Tibial nerve (tissue), 4 donors: ENCODE data around the gene KLK7. TPM values are rescaled to one million over a fixed set of nuclear protein-coding genes. Genes with fewer than 3 reads are reported as not detected.

Experiments used
- DNase-seq, 2 donors: peaks; one replicate each; pipeline ENCODE4 v3.0.0-alpha.2; 2019; ENCODE audit warnings: low spot score in 2 of 2
- H3K27ac ChIP-seq, 4 donors: fragments of 200-600 bp; sonication (generic) in 3 of 4; one replicate each; pipeline ENCODE4 v1.5.1; 2017 to 2019; ENCODE audit warnings: mild to moderate bottlenecking in 1 of 4
- H3K27me3 ChIP-seq, 2 donors: fragments of 200-600 bp; sonication (generic) in 1 of 2; one replicate each; pipeline versions ENCODE4 v1.5.1 to v1.6.0; 2017 to 2019
- H3K36me3 ChIP-seq, 3 donors: fragments of 200-600 bp; sonication (generic); one replicate each; pipeline ENCODE4 v1.5.1; 2018 to 2019
- H3K4me1 ChIP-seq, 4 donors: fragments of 200-600 bp; sonication (generic) in 3 of 4; one replicate each; pipeline ENCODE4 v1.5.1; 2017 to 2019
- H3K4me3 ChIP-seq, 4 donors: fragments of 200-600 bp; sonication (generic) in 3 of 4; one replicate each; pipeline ENCODE4 v1.5.1; 2017 to 2019; ENCODE audit warnings: mild to moderate bottlenecking in 1 of 4, moderate library complexity in 1 of 4
- H3K9me3 ChIP-seq, 4 donors: fragments of 200-600 bp; sonication (generic) in 3 of 4; one replicate each; pipeline ENCODE4 v1.5.1; 2017 to 2019
- EP300 ChIP-seq, 2 donors: sonication (generic); formaldehyde crosslinking; IDR thresholded peaks; one replicate each; pipeline ENCODE4 v1.6.1; 2017; ENCODE audit warnings: antibody characterized with exemption in 2 of 2, mild to moderate bottlenecking in 1 of 2
- POLR2A ChIP-seq, 2 donors: fragments of 450-650 bp; IDR thresholded peaks; one replicate each; pipeline ENCODE4 v1.6.1; 2017; ENCODE audit warnings: antibody characterized with exemption in 2 of 2, mild to moderate bottlenecking in 2 of 2, moderate library complexity in 2 of 2
- WGBS, 2 donors: methylation state at CpG; one replicate each; pipeline ENCODE4 v1.1.5; 2018; 5-methylcytosine and 5-hydroxymethylcytosine counted together
- total RNA-seq, 4 donors: library from RNA; depleted of rRNA; stranded (reverse); fragments of >200 nt; gene quantifications; one replicate each; pipeline ENCODE4 v1.1.0, GENCODE V29; 2016
- TF ChIP-seq, protein P1 (sequence below), 5 experiments: fragments of 200-600 bp in 3 of 5; fragments of 450-650 bp in 2 of 5; sonication (generic) in 3 of 5; IDR thresholded peaks; one replicate each; pipeline ENCODE4 v1.5.1; 2016 to 2019; ENCODE audit warnings: antibody characterized with exemption in 5 of 5, mild to moderate bottlenecking in 3 of 5, moderate library complexity in 2 of 5

The KLK7 gene
- total RNA-seq, 4 donors from 2014 or later: 0.90 to 7.6 (median 4.6) TPM

DNA sequence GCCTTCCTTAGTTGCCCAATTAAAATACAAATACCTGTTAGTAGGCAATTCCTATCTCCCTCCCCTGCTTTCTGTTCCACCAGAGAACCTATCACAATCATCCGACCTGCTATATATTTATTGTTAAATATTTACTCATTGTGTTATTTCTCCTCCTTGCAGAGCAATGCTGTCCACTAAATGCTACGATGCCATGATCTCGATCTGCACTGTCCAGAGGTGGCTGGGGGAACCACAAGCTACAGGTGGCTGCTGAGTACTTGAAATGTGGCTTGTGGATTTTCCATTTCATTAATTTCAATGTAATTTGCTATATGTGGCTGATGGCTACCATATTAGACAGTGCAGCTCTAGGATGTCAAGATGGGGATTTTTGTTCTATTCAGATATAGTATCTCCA is 19.5 kb downstream of the KLK7 start:
- Histone ChIP-seq H3K27me3 (peaks cover 0 to under 1% of the 10 kb centered on the region in 2 donors), H3K9me3 (peaks cover 0 to 9% (median 0%) of the 10 kb centered on the region in 4 donors), H3K4me3 (no peak overlapping the region), H3K27ac (no peak overlapping the region), H3K4me1 (peaks cover 0 to 7% (median 0%) of the 10 kb centered on the region in 4 donors), H3K36me3 (no peaks in the 10 kb centered on the region)
- TF ChIP-seq, protein P1, sequence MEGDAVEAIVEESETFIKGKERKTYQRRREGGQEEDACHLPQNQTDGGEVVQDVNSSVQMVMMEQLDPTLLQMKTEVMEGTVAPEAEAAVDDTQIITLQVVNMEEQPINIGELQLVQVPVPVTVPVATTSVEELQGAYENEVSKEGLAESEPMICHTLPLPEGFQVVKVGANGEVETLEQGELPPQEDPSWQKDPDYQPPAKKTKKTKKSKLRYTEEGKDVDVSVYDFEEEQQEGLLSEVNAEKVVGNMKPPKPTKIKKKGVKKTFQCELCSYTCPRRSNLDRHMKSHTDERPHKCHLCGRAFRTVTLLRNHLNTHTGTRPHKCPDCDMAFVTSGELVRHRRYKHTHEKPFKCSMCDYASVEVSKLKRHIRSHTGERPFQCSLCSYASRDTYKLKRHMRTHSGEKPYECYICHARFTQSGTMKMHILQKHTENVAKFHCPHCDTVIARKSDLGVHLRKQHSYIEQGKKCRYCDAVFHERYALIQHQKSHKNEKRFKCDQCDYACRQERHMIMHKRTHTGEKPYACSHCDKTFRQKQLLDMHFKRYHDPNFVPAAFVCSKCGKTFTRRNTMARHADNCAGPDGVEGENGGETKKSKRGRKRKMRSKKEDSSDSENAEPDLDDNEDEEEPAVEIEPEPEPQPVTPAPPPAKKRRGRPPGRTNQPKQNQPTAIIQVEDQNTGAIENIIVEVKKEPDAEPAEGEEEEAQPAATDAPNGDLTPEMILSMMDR (IDR thresholded peaks at IDR 0.05): no peak
- TF ChIP-seq POLR2A (IDR thresholded peaks at IDR 0.05) (no peak), EP300 (IDR thresholded peaks at IDR 0.05) (no peak)
- DNase-seq: no peak
- WGBS, 2 donors: 86 to 99% methylated on average over 3 of the region's 3 CpGs

DNA sequence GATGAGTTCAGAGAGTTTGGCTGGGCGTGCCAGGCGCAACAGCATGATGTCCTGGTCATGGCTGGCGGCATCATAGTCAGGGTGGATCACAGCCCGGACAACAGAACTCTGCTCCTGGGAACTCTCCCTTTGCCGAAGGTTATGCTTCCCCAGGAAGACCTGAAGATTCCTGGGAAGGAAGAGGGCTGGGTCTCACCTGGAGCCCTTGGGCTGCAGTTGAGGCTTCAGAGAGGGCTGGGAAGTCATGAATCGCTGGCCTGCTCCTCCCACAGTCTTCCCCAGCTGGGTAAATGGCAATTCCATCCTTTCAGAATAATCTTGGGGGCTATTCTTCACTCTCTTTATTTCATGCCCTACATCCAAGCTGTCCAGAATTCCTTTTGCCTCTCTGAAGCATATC is 20.3 kb downstream of the KLK7 start:
- H3K9me3 ChIP-seq: peaks cover 0 to 9% (median 0%) of the 10 kb centered on the region in 4 donors
- H3K27ac ChIP-seq: no peak overlapping the region
- TF ChIP-seq EP300 (IDR thresholded peaks at IDR 0.05) (no peak), POLR2A (IDR thresholded peaks at IDR 0.05) (no peak)
- H3K36me3 ChIP-seq: no peaks in the 10 kb centered on the region
- H3K27me3 ChIP-seq: no peaks in the 10 kb centered on the region
- DNase-seq: no peak
- 91 to 97% methylated on average over 6 of the region's 6 CpGs for WGBS, 2 donors
- H3K4me1 ChIP-seq: no peaks in the 10 kb centered on the region
- H3K4me3 ChIP-seq: no peak overlapping the region

DNA sequence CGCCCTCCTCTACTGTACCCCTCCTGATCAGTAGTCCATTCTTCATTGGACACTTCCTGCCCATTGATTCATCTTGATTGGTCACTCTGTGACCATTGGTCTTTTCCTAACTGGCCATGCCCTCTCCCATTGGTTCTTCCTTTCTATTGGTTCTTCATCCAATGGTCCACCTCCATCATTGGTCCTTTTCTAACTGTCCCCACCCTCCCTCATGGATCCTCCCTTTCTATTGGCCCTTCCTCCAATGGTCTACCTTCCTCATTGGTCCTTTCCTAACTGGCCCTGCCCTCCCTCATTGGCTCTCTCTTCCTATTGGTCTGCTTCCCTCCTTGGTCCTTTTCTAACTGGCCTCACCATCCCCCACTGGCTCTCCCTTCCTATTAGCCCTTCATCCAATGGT is 21.5 kb downstream of the KLK7 start:
- 87 to 96% methylated on average over 1 of the region's 1 CpG for WGBS, 2 donors
- Histone ChIP-seq H3K27ac (no peak overlapping the region), H3K4me1 (no peaks in the 10 kb centered on the region), H3K9me3 (peaks cover 0 to 9% (median 0%) of the 10 kb centered on the region in 4 donors), H3K27me3 (no peaks in the 10 kb centered on the region), H3K36me3 (no peaks in the 10 kb centered on the region), H3K4me3 (no peak overlapping the region)
- DNase-seq: no peak
- TF ChIP-seq EP300 (IDR thresholded peaks at IDR 0.05) (no peak), POLR2A (IDR thresholded peaks at IDR 0.05) (no peak)
- TF ChIP-seq, protein P1 (IDR thresholded peaks at IDR 0.05): no peak

DNA sequence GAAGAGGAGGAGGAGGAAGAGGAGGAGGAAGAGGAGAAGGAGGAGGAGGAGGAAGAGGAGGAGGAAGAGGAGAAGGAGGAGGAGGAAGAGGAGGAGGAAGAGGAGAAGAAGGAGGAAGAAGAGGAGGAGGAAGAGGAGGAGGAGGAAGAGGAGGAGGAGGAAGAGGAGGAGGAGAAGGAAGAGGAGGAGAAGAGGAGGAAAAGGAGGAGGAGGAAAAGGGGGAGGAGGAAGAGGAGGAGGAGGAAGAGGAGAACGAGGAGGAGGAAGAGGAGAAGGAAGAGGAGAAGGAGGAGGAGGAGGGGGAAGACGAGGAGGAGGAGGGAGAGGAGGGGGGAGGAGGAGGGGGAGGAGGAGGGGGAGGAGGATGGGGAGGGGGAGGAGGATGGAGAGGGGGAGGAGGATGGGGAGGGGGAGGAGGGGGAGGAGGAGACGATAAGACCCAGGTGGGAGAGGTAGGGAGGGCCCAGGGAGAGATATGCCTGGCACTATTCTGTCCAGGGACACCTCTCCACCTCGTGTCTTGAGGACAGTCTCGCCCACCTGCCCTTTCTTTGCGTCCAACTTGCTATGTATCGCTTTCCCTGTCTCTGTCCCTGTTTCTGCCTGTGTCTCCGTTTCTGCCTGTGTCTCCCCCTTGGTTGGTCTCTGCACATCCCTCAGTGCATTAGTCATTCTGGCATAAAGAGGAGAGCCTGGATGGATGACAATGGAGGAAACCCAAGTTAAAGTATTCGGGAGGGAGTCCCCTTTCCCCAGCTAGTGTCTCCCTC is 23.8 kb downstream of the KLK7 start:
- peaks cover 0 to 9% (median 0%) of the 10 kb centered on the region in 4 donors for H3K9me3 ChIP-seq
- H3K4me1 ChIP-seq: no peaks in the 10 kb centered on the region
- H3K36me3 ChIP-seq: no peaks in the 10 kb centered on the region
- H3K27ac ChIP-seq: no peak overlapping the region
- 55 to 61% methylated on average over 9 of the region's 9 CpGs for WGBS, 2 donors
- H3K4me3 ChIP-seq: no peak overlapping the region
- no peak for TF ChIP-seq EP300 (IDR thresholded peaks at IDR 0.05)
- no peak for TF ChIP-seq POLR2A (IDR thresholded peaks at IDR 0.05)
- TF ChIP-seq, protein P1 (IDR thresholded peaks at IDR 0.05): no peak
- H3K27me3 ChIP-seq: no peaks in the 10 kb centered on the region
- DNase-seq: no peak

DNA sequence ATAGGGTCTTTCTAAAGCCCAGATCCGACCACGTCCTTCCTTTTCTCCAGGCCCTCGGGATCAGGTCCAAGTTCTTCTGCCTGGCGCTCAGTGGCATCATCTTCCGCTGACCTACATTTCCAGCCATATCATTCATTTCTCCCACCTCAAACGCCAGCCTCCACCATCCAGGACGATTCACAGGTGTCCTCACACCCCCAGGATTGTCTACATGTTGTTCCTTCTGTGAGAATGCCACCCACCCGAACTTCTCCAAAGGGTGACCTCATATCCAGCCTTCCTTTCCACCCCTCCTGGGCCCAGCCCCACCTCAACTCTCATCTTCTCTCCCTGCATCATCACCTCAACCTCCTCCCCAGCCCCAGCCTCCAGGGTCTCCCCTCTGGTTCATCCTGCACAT is 26.1 kb downstream of the KLK7 start:
- H3K27me3 ChIP-seq: no peaks in the 10 kb centered on the region
- no peaks in the 10 kb centered on the region for H3K4me1 ChIP-seq
- H3K9me3 ChIP-seq: peaks cover 0 to 9% (median 0%) of the 10 kb centered on the region in 4 donors
- TF ChIP-seq, protein P1 (IDR thresholded peaks at IDR 0.05): no peak
- TF ChIP-seq POLR2A (IDR thresholded peaks at IDR 0.05) (no peak), EP300 (IDR thresholded peaks at IDR 0.05) (no peak)
- no peak overlapping the region for H3K4me3 ChIP-seq
- WGBS, 2 donors: 77 to 80% methylated on average over 8 of the region's 8 CpGs
- H3K27ac ChIP-seq: no peak overlapping the region
- H3K36me3 ChIP-seq: no peaks in the 10 kb centered on the region
- DNase-seq: no peak
